Motor neuron (in vitro differentiated cells): ENCODE results near the gene CRY2. TPM values are rescaled to one million over a fixed set of nuclear protein-coding genes. Genes with fewer than 3 reads are reported as not detected.

ENCODE experiments used
- ATAC-seq, 8 experiments: fragments of 200-7000 bp; cut with Tn5 transposase; replicated peaks in 6 of 8; 2 replicates each; pipeline ENCODE4 v1.8.0; 2021; ENCODE audit warnings: mild to moderate bottlenecking in 8 of 8, moderate library complexity in 8 of 8
- H3K27ac ChIP-seq, 2 donors: fragments of 250-450 bp; sonication (Bioruptor Pico); 2 replicates each; pipeline ENCODE4 v1.9.0; 2021; ENCODE audit warnings: antibody characterized with exemption in 2 of 2, mild to moderate bottlenecking in 2 of 2, moderate library complexity in 1 of 2
- H3K4me1 ChIP-seq, 2 donors: fragments of 250-450 bp; sonication (Bioruptor Pico); replicated peaks in 1 of 2; 2 replicates each; pipeline ENCODE4 v1.6.1; 2021; ENCODE audit warnings: antibody characterized with exemption in 2 of 2, mild to moderate bottlenecking in 2 of 2, moderate library complexity in 1 of 2
- H3K4me3 ChIP-seq, 5 donors: fragments of 250-450 bp; sonication (Bioruptor Pico); 2 replicates each; pipeline ENCODE4 v1.9.0; 2021; ENCODE audit warnings: antibody characterized with exemption in 5 of 5, mild to moderate bottlenecking in 5 of 5, moderate library complexity in 4 of 5
- WGBS, 10 experiments: fragments of 450-650 bp; shearing (Covaris generic); methylation state at CpG; one replicate each; pipeline ENCODE4 v1.0.0; 2022; 5-methylcytosine and 5-hydroxymethylcytosine counted together
- in situ Hi-C, 9 experiments: fragments of 400-800 bp; cut with MboI; loops; one replicate each; pipeline ENCODE4 v1.15.0; 2021; ENCODE audit warnings: low sequenced_read_pairs in 9 of 9, low pct_unique_long_range_greater_than_20kb in 2 of 9; ENCODE audit not compliant: unreplicated experiment in 9 of 9
- total RNA-seq, 8 experiments: library from RNA; unstranded; fragments of 300-600 nt; gene quantifications; 2 replicates each; pipeline versions ENCODE4 v1.2.3 to v1.2.4, GENCODE V29; 2022

The CRY2 gene
- total RNA-seq, 8 experiments from 2014 or later: 11.3 to 35.7 (median 22.3) TPM

- ATAC-seq: peak in 5 of 8 experiments; percentile 84 to 91 (median 87)
- Histone ChIP-seq H3K27ac (peak overlapping the region; percentile 68 to 79), H3K4me3 (no peak overlapping the region), H3K4me1 (peaks cover 14 to 21% of the 10 kb centered on the region in 2 donors)
- WGBS, 10 experiments: 17 to 87% (median 74%) methylated on average over 1 to 7 of the region's 7 CpGs; no CpG with 5 or more reads in 1 of the 10 experiments
- in situ Hi-C loops: loop anchor here in 1 of 9 experiments (25.0 kb wide), 1 partner anchor 432 kb away; no protein-coding TSS in a partner anchor
Observed at GRCh38 chr11:45879803-45880686, 32.8 kb downstream of the CRY2 start.

- Histone ChIP-seq H3K4me1 (peaks cover 14 to 21% of the 10 kb centered on the region in 2 donors), H3K27ac (peak overlapping the region; percentile 68 to 79), H3K4me3 (no peak overlapping the region)
- in situ Hi-C loops: loop anchor here in 1 of 9 experiments (25.0 kb wide), 1 partner anchor 431 kb away; no protein-coding TSS in a partner anchor
- 73 to 94% (median 90%) methylated on average over 1 to 11 of the region's 15 CpGs; no CpG with 5 or more reads in 4 of the 10 experiments for WGBS, 10 experiments
- ATAC-seq: no peak
Observed at GRCh38 chr11:45880772-45881570, 33.7 kb downstream of the CRY2 start.

GRCh38 chr11:45881708-45882368, 34.6 kb downstream of the CRY2 start:
- no peak for ATAC-seq
- WGBS, 10 experiments: 33 to 100% (median 80%) methylated on average over 1 to 2 of the region's 6 CpGs; no CpG with 5 or more reads in 4 of the 10 experiments
- in situ Hi-C loops: loop anchor here in 1 of 9 experiments (25.0 kb wide), 1 partner anchor 430 kb away; no protein-coding TSS in a partner anchor
- H3K27ac ChIP-seq: peak overlapping the region; percentile 68 to 79
- H3K4me3 ChIP-seq: no peak overlapping the region
- peaks cover 14 to 23% of the 10 kb centered on the region in 2 donors for H3K4me1 ChIP-seq

- no peak for ATAC-seq
- H3K4me1 ChIP-seq: peaks cover 12 to 25% of the 10 kb centered on the region in 2 donors
- H3K4me3 ChIP-seq: peak overlapping the region; percentile 51 to 83 (median 62)
- WGBS, 10 experiments: 73 to 93% (median 88%) methylated on average over 3 to 9 of the region's 10 CpGs; no CpG with 5 or more reads in 5 of the 10 experiments
- no peak overlapping the region for H3K27ac ChIP-seq
- in situ Hi-C loops: loop anchor here in 1 of 9 experiments (25.0 kb wide), 1 partner anchor 428 kb away; no protein-coding TSS in a partner anchor
Observed at GRCh38 chr11:45884596-45885185, 37.4 kb downstream of the CRY2 start.

- Histone ChIP-seq H3K4me3 (peak within 1 kb of the TSS; percentile 51 to 83 (median 62)), H3K4me1 (peaks cover 9 to 20% of the 10 kb centered on the region in 2 donors), H3K27ac (peak within 1 kb of the TSS; percentile 12 to 69)
- WGBS, 10 experiments: 0 to 20% (median 0%) methylated on average over 1 to 2 of the region's 73 CpGs; no CpG with 5 or more reads in 7 of the 10 experiments
- peak; percentile 76 to 92 (median 80) for ATAC-seq
- in situ Hi-C loops: loop anchor here in 1 of 9 experiments (25.0 kb wide), 1 partner anchor 427 kb away; no protein-coding TSS in a partner anchor
Observed at GRCh38 chr11:45885274-45885920, 38.1 kb downstream of the CRY2 start, which contains the start of gene MAPK8IP1. Gene MAPK8IP1, plus strand, starts transcription at chr11:45885651. Its CDS starts 170 bp downstream, at chr11:45885821.

- Histone ChIP-seq H3K4me1 (peaks cover 2 to 13% of the 10 kb centered on the region in 2 donors), H3K4me3 (peak overlapping the region; percentile 51 to 83 (median 62)), H3K27ac (peak overlapping the region in 1 of 2 donors; percentile 69)
- in situ Hi-C loops: loop anchor here in 1 of 9 experiments (25.0 kb wide), 1 partner anchor 426 kb away; no protein-coding TSS in a partner anchor
- whole genome bisulfite sequencing, 10 experiments: 0 to 35% (median 25%) methylated on average over 1 to 8 of the region's 43 CpGs; no CpG with 5 or more reads in 6 of the 10 experiments
- peak in 5 of 8 experiments; percentile 24 to 46 (median 38) for ATAC-seq
Observed at GRCh38 chr11:45885921-45886721, 38.8 kb downstream of the CRY2 start.

GRCh38 chr11:45886816-45887520, 39.7 kb downstream of the CRY2 start:
- in situ Hi-C loops: loop anchor here in 1 of 9 experiments (25.0 kb wide), 1 partner anchor 425 kb away; no protein-coding TSS in a partner anchor
- ATAC-seq: peak in 1 of 8 experiments; percentile 1
- H3K27ac ChIP-seq: no peak overlapping the region
- H3K4me3 ChIP-seq: peak overlapping the region; percentile 51 to 83 (median 62)
- peaks cover 0 to 8% of the 10 kb centered on the region in 2 donors for H3K4me1 ChIP-seq
- WGBS, 10 experiments: 30 to 100% (median 86%) methylated on average over 1 to 4 of the region's 4 CpGs; no CpG with 5 or more reads in 4 of the 10 experiments

- Histone ChIP-seq H3K4me3 (no peak overlapping the region), H3K4me1 (peaks cover 0 to 8% of the 10 kb centered on the region in 2 donors), H3K27ac (no peak overlapping the region)
- no peak for ATAC-seq
- in situ Hi-C loops: loop anchor here in 1 of 9 experiments (25.0 kb wide), 1 partner anchor 425 kb away; no protein-coding TSS in a partner anchor
- WGBS, 10 experiments: 60 to 85% (median 80%) methylated on average over 1 to 5 of the region's 10 CpGs; no CpG with 5 or more reads in 4 of the 10 experiments
Observed at GRCh38 chr11:45887587-45887986, 40.3 kb downstream of the CRY2 start.

GRCh38 chr11:45889555-45889954, 42.3 kb downstream of the CRY2 start:
- Histone ChIP-seq H3K4me1 (peaks cover 8 to 9% of the 10 kb centered on the region in 2 donors), H3K4me3 (no peak overlapping the region), H3K27ac (no peak overlapping the region)
- no peak for ATAC-seq
- in situ Hi-C loops: loop anchor here in 1 of 9 experiments (25.0 kb wide), 1 partner anchor 423 kb away; no protein-coding TSS in a partner anchor
- WGBS, 10 experiments: 28 to 93% (median 75%) methylated on average over 2 to 8 of the region's 8 CpGs; no CpG with 5 or more reads in 3 of the 10 experiments

GRCh38 chr11:45889966-45890365, 42.7 kb downstream of the CRY2 start:
- H3K4me1 ChIP-seq: peaks cover 8 to 9% of the 10 kb centered on the region in 2 donors
- no peak overlapping the region for H3K27ac ChIP-seq
- in situ Hi-C loops: loop anchor here in 1 of 9 experiments (25.0 kb wide), 1 partner anchor 422 kb away; no protein-coding TSS in a partner anchor
- ATAC-seq: no peak
- H3K4me3 ChIP-seq: no peak overlapping the region
- WGBS, 10 experiments: 40 to 100% (median 80%) methylated on average over 1 to 7 of the region's 9 CpGs; no CpG with 5 or more reads in 2 of the 10 experiments
